ENCODE measurements around the gene RALGAPA2.

Gene RALGAPA2

GRCh38 chr20:20712474-20713243, at the start of gene RALGAPA2:
Gene RALGAPA2, minus strand, starts transcription at chr20:20712644. Its CDS starts 164 bp downstream, at chr20:20712480.
- Histone ChIP-seq H3K9ac (peak within 1 kb of the TSS; percentile 90), H3K27ac (peak within 1 kb of the TSS; percentile 90)

GRCh38 chr20:20761301-20761700, 48.9 kb upstream of the RALGAPA2 start:
- no peaks in the 10 kb centered on the region for H3K27me3 ChIP-seq
- no peak overlapping the region for H3K9ac ChIP-seq
- no peaks in the 10 kb centered on the region for H3K9me3 ChIP-seq
- no peak overlapping the region for H3K4me2 ChIP-seq
- no peaks in the 10 kb centered on the region for H3K36me3 ChIP-seq
- TF ChIP-seq Cebpa-rat (IDR thresholded peaks at IDR 0.05): no peak
- H4K20me1 ChIP-seq: no peaks in the 10 kb centered on the region
- H3K4me3 ChIP-seq: no peak overlapping the region
- no peak overlapping the region for H3K27ac ChIP-seq
- no peaks in the 10 kb centered on the region for H3K4me1 ChIP-seq

More at GRCh38 chr20:20712474-20713243, at the start of gene RALGAPA2:
- no peaks in the 10 kb centered on the region for H3K27me3 ChIP-seq
- peaks cover 7% of the 10 kb centered on the region; the same call in 1 of the 2 replicates for H3K36me3 ChIP-seq
- no peaks in the 10 kb centered on the region for H3K9me3 ChIP-seq
- H4K20me1 ChIP-seq: peaks cover 6% of the 10 kb centered on the region; the same call in 1 of the 2 replicates
- TF ChIP-seq Cebpa-rat (IDR thresholded peaks at IDR 0.05): no peak
- H3K4me3 ChIP-seq: peak within 1 kb of the TSS; percentile 94
- H3K4me1 ChIP-seq: peaks cover 25% of the 10 kb centered on the region
- H3K4me2 ChIP-seq: peak within 1 kb of the TSS; percentile 95

- Histone ChIP-seq H3K36me3 (no peaks in the 10 kb centered on the region), H3K4me2 (no peak overlapping the region), H3K4me1 (no peaks in the 10 kb centered on the region), H3K27ac (no peak overlapping the region), H4K20me1 (no peaks in the 10 kb centered on the region), H3K9ac (no peak overlapping the region), H3K9me3 (no peaks in the 10 kb centered on the region), H3K4me3 (no peak overlapping the region), H3K27me3 (no peaks in the 10 kb centered on the region)
- TF ChIP-seq Cebpa-rat (IDR thresholded peaks at IDR 0.05): no peak
Measured at GRCh38 chr20:20759132-20759531, 46.7 kb upstream of the RALGAPA2 start.

- H3K4me1 ChIP-seq: no peaks in the 10 kb centered on the region
- H3K27ac ChIP-seq: no peak overlapping the region
- no peak overlapping the region for H3K4me3 ChIP-seq
- H3K36me3 ChIP-seq: no peaks in the 10 kb centered on the region
- no peak overlapping the region for H3K4me2 ChIP-seq
- no peaks in the 10 kb centered on the region for H4K20me1 ChIP-seq
- TF ChIP-seq Cebpa-rat (IDR thresholded peaks at IDR 0.05): no peak
- H3K27me3 ChIP-seq: no peaks in the 10 kb centered on the region
- no peak overlapping the region for H3K9ac ChIP-seq
- H3K9me3 ChIP-seq: no peaks in the 10 kb centered on the region
Measured at GRCh38 chr20:20755674-20756319, 43.4 kb upstream of the RALGAPA2 start.

- Histone ChIP-seq H3K27me3 (no peaks in the 10 kb centered on the region), H3K4me3 (no peak overlapping the region), H3K4me1 (no peaks in the 10 kb centered on the region), H3K9ac (no peak overlapping the region), H3K36me3 (no peaks in the 10 kb centered on the region), H3K4me2 (no peak overlapping the region), H4K20me1 (no peaks in the 10 kb centered on the region), H3K27ac (no peak overlapping the region), H3K9me3 (no peaks in the 10 kb centered on the region)
- no peak for TF ChIP-seq Cebpa-rat (IDR thresholded peaks at IDR 0.05)
Measured at GRCh38 chr20:20755231-20755630, 42.8 kb upstream of the RALGAPA2 start.

GRCh38 chr20:20754714-20755113, 42.3 kb upstream of the RALGAPA2 start:
- no peak for TF ChIP-seq Cebpa-rat (IDR thresholded peaks at IDR 0.05)
- Histone ChIP-seq H3K27me3 (no peaks in the 10 kb centered on the region), H3K4me2 (no peak overlapping the region), H3K4me3 (no peak overlapping the region), H4K20me1 (no peaks in the 10 kb centered on the region), H3K9me3 (no peaks in the 10 kb centered on the region), H3K27ac (no peak overlapping the region), H3K4me1 (no peaks in the 10 kb centered on the region), H3K9ac (no peak overlapping the region), H3K36me3 (no peaks in the 10 kb centered on the region)

- peaks cover 16% of the 10 kb centered on the region for H3K9me3 ChIP-seq
- peaks cover 3% of the 10 kb centered on the region; the same call in 1 of the 2 replicates for H3K36me3 ChIP-seq
- no peak overlapping the region for H3K4me2 ChIP-seq
- no peaks in the 10 kb centered on the region for H4K20me1 ChIP-seq
- H3K27ac ChIP-seq: no peak overlapping the region
- no peak for TF ChIP-seq Cebpa-rat (IDR thresholded peaks at IDR 0.05)
- no peak overlapping the region for H3K4me3 ChIP-seq
- no peaks in the 10 kb centered on the region for H3K4me1 ChIP-seq
- no peak overlapping the region for H3K9ac ChIP-seq
- no peaks in the 10 kb centered on the region for H3K27me3 ChIP-seq
Measured at GRCh38 chr20:20752712-20753111, 40.3 kb upstream of the RALGAPA2 start.

GRCh38 chr20:20747298-20747697, 34.9 kb upstream of the RALGAPA2 start:
- Histone ChIP-seq H3K9me3 (peaks cover 23% of the 10 kb centered on the region), H3K27ac (no peak overlapping the region), H4K20me1 (no peaks in the 10 kb centered on the region), H3K27me3 (no peaks in the 10 kb centered on the region), H3K36me3 (peaks cover 3% of the 10 kb centered on the region; the same call in 1 of the 2 replicates), H3K9ac (no peak overlapping the region), H3K4me2 (no peak overlapping the region), H3K4me1 (peaks cover 19% of the 10 kb centered on the region), H3K4me3 (no peak overlapping the region)
- no peak for TF ChIP-seq Cebpa-rat (IDR thresholded peaks at IDR 0.05)

GRCh38 chr20:20744170-20744725, 31.8 kb upstream of the RALGAPA2 start:
- Histone ChIP-seq H3K9me3 (peaks cover 21% of the 10 kb centered on the region), H3K27ac (peak overlapping the region; percentile 88)
- TF ChIP-seq Cebpa-rat (IDR thresholded peaks at IDR 0.05): no peak

More at GRCh38 chr20:20744170-20744725, 31.8 kb upstream of the RALGAPA2 start:
- no peaks in the 10 kb centered on the region for H4K20me1 ChIP-seq
- no peaks in the 10 kb centered on the region for H3K27me3 ChIP-seq
- peak overlapping the region; percentile 63; the same call in 1 of the 2 replicates for H3K9ac ChIP-seq
- peaks cover 32% of the 10 kb centered on the region for H3K4me1 ChIP-seq
- peaks cover 3% of the 10 kb centered on the region; the same call in 1 of the 2 replicates for H3K36me3 ChIP-seq
- H3K4me2 ChIP-seq: peak overlapping the region; percentile 78
- H3K4me3 ChIP-seq: 0 out of 2 replicates have a peak overlapping the region, but pooled peaks have one; percentile 34
